H9 (cell line): ENCODE results near the gene LDB2. TPM values are rescaled to one million over a fixed set of nuclear protein-coding genes. Genes with fewer than 3 reads are reported as not detected.
A peak's percentile ranks its signal among the peaks of the same experiment; 100 is the strongest.

ENCODE experiments used
- DNase-seq: peaks from one replicate; pipeline ENCODE4 v3.0.0-alpha.2; 2017
- H2AFZ ChIP-seq: one replicate; pipeline ENCODE4 v1.6.1; 2013; ENCODE audit warnings: mild to moderate bottlenecking, low read length, control low read depth, moderate library complexity
- H2AK5ac ChIP-seq: 2 replicates; pipeline ENCODE4 v1.6.1; 2013; ENCODE audit warnings: low read length, control low read depth, mixed read lengths; ENCODE audit not compliant: insufficient read length
- H2BK120ac ChIP-seq: one replicate; pipeline ENCODE4 v1.6.1; 2013; ENCODE audit warnings: low read depth, mild to moderate bottlenecking, low read length, control low read depth, inconsistent platforms; ENCODE audit not compliant: poor library complexity, severe bottlenecking
- H2BK12ac ChIP-seq: 2 replicates; pipeline ENCODE4 v1.6.1; 2013; ENCODE audit warnings: low read length, control low read depth, mixed read lengths, low read depth; ENCODE audit not compliant: insufficient read length
- H2BK15ac ChIP-seq: 2 replicates; pipeline ENCODE4 v1.6.1; 2013; ENCODE audit warnings: low read depth, low read length, control low read depth
- H2BK20ac ChIP-seq: one replicate; pipeline ENCODE4 v1.6.1; 2013; ENCODE audit warnings: low read depth, mild to moderate bottlenecking, low read length, control low read depth, inconsistent platforms; ENCODE audit not compliant: poor library complexity, severe bottlenecking
- H2BK5ac ChIP-seq: 2 replicates; pipeline ENCODE4 v1.6.1; 2013; ENCODE audit warnings: low read length, control low read depth, mixed read lengths; ENCODE audit not compliant: insufficient read length
- H3K14ac ChIP-seq: 2 replicates; pipeline ENCODE4 v1.6.1; 2013; ENCODE audit warnings: low read length, control low read depth; ENCODE audit not compliant: insufficient read depth
- H3K18ac ChIP-seq: 2 replicates; pipeline ENCODE4 v1.6.1; 2013; ENCODE audit warnings: low read depth, mild to moderate bottlenecking, mixed read lengths, low read length, control low read depth; ENCODE audit not compliant: insufficient read length
- H3K23ac ChIP-seq: 2 replicates; pipeline ENCODE4 v1.6.1; 2013; ENCODE audit warnings: low read length, control low read depth, mixed read lengths, low read depth; ENCODE audit not compliant: insufficient read length
- H3K23me2 ChIP-seq: 2 replicates; pipeline ENCODE4 v1.6.1; 2013; ENCODE audit warnings: low read depth, mild to moderate bottlenecking, mixed read lengths, low read length, control low read depth; ENCODE audit not compliant: insufficient read length, poor library complexity, severe bottlenecking
- H3K27ac ChIP-seq: 2 replicates; pipeline ENCODE4 v1.5.1; 2013; ENCODE audit warnings: low read length, control low read depth, mixed read lengths, low read depth; ENCODE audit not compliant: insufficient read length
- H3K27me3 ChIP-seq: 2 replicates; pipeline ENCODE4 v1.6.1; 2013; ENCODE audit warnings: low read length, control low read depth, inconsistent platforms; ENCODE audit not compliant: insufficient read depth
- H3K4ac ChIP-seq: 2 replicates; pipeline ENCODE4 v1.6.1; 2013; ENCODE audit warnings: low read depth, mild to moderate bottlenecking, control low read depth, inconsistent platforms, low read length, moderate library complexity
- H3K4me1 ChIP-seq: 2 replicates; pipeline ENCODE4 v1.6.1; 2013; ENCODE audit warnings: low read length, control low read depth, inconsistent platforms; ENCODE audit not compliant: insufficient read depth
- H3K4me2 ChIP-seq: 2 replicates; pipeline ENCODE4 v1.6.1; 2013; ENCODE audit warnings: low read length, control low read depth, mixed read lengths; ENCODE audit not compliant: insufficient read length, insufficient read depth
- H3K56ac ChIP-seq: 2 replicates; pipeline ENCODE4 v1.6.1; 2013; ENCODE audit warnings: low read depth, mild to moderate bottlenecking, mixed read lengths, low read length, control low read depth; ENCODE audit not compliant: insufficient read length
- H3K79me1 ChIP-seq: 2 replicates; pipeline ENCODE4 v1.6.1; 2013; ENCODE audit warnings: low read depth, mild to moderate bottlenecking, moderate library complexity, low read length, control low read depth, inconsistent platforms; ENCODE audit not compliant: insufficient read depth, poor library complexity, severe bottlenecking
- H3K79me2 ChIP-seq: 2 replicates; pipeline ENCODE4 v1.6.1; 2013; ENCODE audit warnings: low read length, control low read depth, inconsistent platforms; ENCODE audit not compliant: insufficient read depth
- H3K9ac ChIP-seq: 2 replicates; pipeline ENCODE4 v1.6.1; 2013; ENCODE audit warnings: low read length, control low read depth, mixed read lengths; ENCODE audit not compliant: insufficient read length; ENCODE audit errors: extremely low read depth
- H3K9me3 ChIP-seq: one replicate; pipeline ENCODE4 v1.6.1; 2013; ENCODE audit warnings: low read depth, low read length, inconsistent platforms; ENCODE audit not compliant: control insufficient read depth
- H3T11ph ChIP-seq: one replicate; pipeline ENCODE4 v1.6.1; 2013; ENCODE audit warnings: mild to moderate bottlenecking, low read length, control low read depth, inconsistent platforms
- H4K20me1 ChIP-seq: one replicate; pipeline ENCODE4 v1.6.1; 2013; ENCODE audit not compliant: control insufficient read depth, insufficient read length, insufficient read depth
- H4K5ac ChIP-seq: 2 replicates; pipeline ENCODE4 v1.6.1; 2013; ENCODE audit warnings: low read depth, mild to moderate bottlenecking, mixed read lengths, low read length, control low read depth; ENCODE audit not compliant: insufficient read length
- H4K8ac ChIP-seq: replicated peaks from 2 replicates; pipeline ENCODE4 v1.6.1; 2013; ENCODE audit warnings: low read length, control low read depth, mixed read lengths, low read depth; ENCODE audit not compliant: insufficient read length
- H4K91ac ChIP-seq: 2 replicates; pipeline ENCODE4 v1.6.1; 2013; ENCODE audit warnings: low read depth, mild to moderate bottlenecking, moderate library complexity, mixed read lengths, low read length, control low read depth; ENCODE audit not compliant: insufficient read length
- H3K27ac Mint-ChIP-seq, 3 experiments: 2 replicates in 2 of 3; 3 replicates in 1 of 3; pipeline ENCODE4 v1.8.0; 2020 to 2021; ENCODE audit warnings: mixed read lengths in 3 of 3, mild to moderate bottlenecking in 1 of 3, moderate library complexity in 1 of 3
- H3K27me3 Mint-ChIP-seq: 2 replicates; pipeline ENCODE4 v1.8.0; 2021; ENCODE audit warnings: low read depth, mild to moderate bottlenecking, moderate library complexity, mixed read lengths
- H3K36me3 Mint-ChIP-seq, 3 experiments: 2 replicates in 2 of 3; 3 replicates in 1 of 3; pipeline ENCODE4 v1.8.0; 2020 to 2021; ENCODE audit warnings: low read depth in 3 of 3, mixed read lengths in 3 of 3; ENCODE audit not compliant: insufficient read depth in 1 of 3
- H3K4me1 Mint-ChIP-seq, 2 experiments: 2 replicates each; pipeline ENCODE4 v1.8.0; 2020; ENCODE audit warnings: mixed read lengths in 2 of 2
- H3K4me3 Mint-ChIP-seq, 2 experiments: 2 replicates in 1 of 2; 3 replicates in 1 of 2; pipeline ENCODE4 v1.8.0; 2020 to 2021; ENCODE audit warnings: mild to moderate bottlenecking in 2 of 2, mixed read lengths in 2 of 2, moderate library complexity in 1 of 2
- H3K9me3 Mint-ChIP-seq, 2 experiments: 2 replicates in 1 of 2; 3 replicates in 1 of 2; pipeline ENCODE4 v1.8.0; 2020; ENCODE audit warnings: mild to moderate bottlenecking in 2 of 2, mixed read lengths in 2 of 2, moderate library complexity in 1 of 2
- WGBS: extraction: QIAGEN DNeasy Blood & Tissue Kit; methylation state at CpG from one replicate; pipeline ENCODE4 v1.1.7; 2013; ENCODE audit warnings: missing lambda C conversion rate, low lambda C conversion rate, mixed read lengths; ENCODE audit not compliant: insufficient read length; ENCODE audit errors: extremely low coverage; 5-methylcytosine and 5-hydroxymethylcytosine counted together
- total RNA-seq: library from RNA; stranded (reverse); gene quantifications from 2 replicates; pipeline ENCODE4 v1.2.1, GENCODE V29; 2021
- TF ChIP-seq, protein P1 (sequence below): fragments of 200-600 bp; sonication (generic); conservative IDR thresholded peaks from 3 replicates; pipeline ENCODE4 v1.8.0; 2021; ENCODE audit warnings: antibody characterized with exemption, mild to moderate bottlenecking

LDB2 gene
- total RNA-seq, 1 experiment from 2014 or later = 22.5 TPM

- H3K56ac ChIP-seq = peak overlapping the region; percentile 53
- no peak overlapping the region for H2BK20ac ChIP-seq
- no peak overlapping the region for H2AFZ ChIP-seq
- Mint-ChIP-seq H3K4me1 (0 out of 4 replicates have a peak, but pooled peaks cover 0 to 5% of the 10 kb centered on the region in 2 experiments), H3K36me3 (peaks cover 3 to 14% (median 7%) of the 10 kb centered on the region in 3 experiments; a peak in 3 of 7 replicates), H3K4me3 (no peak overlapping the region), H3K9me3 (no peaks in the 10 kb centered on the region), H3K27me3 (no peaks in the 10 kb centered on the region), H3K27ac (peak overlapping the region in 1 of 3 experiments; percentile 10; a peak in 1 of 7 replicates)
- H3K14ac ChIP-seq = no peak overlapping the region
- no peak overlapping the region for H2BK5ac ChIP-seq
- no peak overlapping the region for H3K9ac ChIP-seq
- H2AK5ac ChIP-seq = no peak overlapping the region
- no peak for DNase-seq
- H4K5ac ChIP-seq = no peak overlapping the region
- no peak overlapping the region for H4K8ac ChIP-seq
- no peaks in the 10 kb centered on the region for H3K4me1 ChIP-seq
- H3K18ac ChIP-seq = peak overlapping the region; percentile 21
- no peak overlapping the region for H3K27ac ChIP-seq
- no peaks in the 10 kb centered on the region for H4K20me1 ChIP-seq
- H3K79me1 ChIP-seq = no peaks in the 10 kb centered on the region
- no peaks in the 10 kb centered on the region for H3K9me3 ChIP-seq
- no peak overlapping the region for H3K4me2 ChIP-seq
- WGBS = no CpG with 5 or more reads among the region's 3 CpGs
- H3K27me3 ChIP-seq = no peaks in the 10 kb centered on the region
- TF ChIP-seq, protein P1, sequence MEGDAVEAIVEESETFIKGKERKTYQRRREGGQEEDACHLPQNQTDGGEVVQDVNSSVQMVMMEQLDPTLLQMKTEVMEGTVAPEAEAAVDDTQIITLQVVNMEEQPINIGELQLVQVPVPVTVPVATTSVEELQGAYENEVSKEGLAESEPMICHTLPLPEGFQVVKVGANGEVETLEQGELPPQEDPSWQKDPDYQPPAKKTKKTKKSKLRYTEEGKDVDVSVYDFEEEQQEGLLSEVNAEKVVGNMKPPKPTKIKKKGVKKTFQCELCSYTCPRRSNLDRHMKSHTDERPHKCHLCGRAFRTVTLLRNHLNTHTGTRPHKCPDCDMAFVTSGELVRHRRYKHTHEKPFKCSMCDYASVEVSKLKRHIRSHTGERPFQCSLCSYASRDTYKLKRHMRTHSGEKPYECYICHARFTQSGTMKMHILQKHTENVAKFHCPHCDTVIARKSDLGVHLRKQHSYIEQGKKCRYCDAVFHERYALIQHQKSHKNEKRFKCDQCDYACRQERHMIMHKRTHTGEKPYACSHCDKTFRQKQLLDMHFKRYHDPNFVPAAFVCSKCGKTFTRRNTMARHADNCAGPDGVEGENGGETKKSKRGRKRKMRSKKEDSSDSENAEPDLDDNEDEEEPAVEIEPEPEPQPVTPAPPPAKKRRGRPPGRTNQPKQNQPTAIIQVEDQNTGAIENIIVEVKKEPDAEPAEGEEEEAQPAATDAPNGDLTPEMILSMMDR = no peak
- no peak overlapping the region for H2BK120ac ChIP-seq
- H2BK15ac ChIP-seq = no peak overlapping the region
- no peak overlapping the region for H3K23ac ChIP-seq
- no peak overlapping the region for H3T11ph ChIP-seq
- no peaks in the 10 kb centered on the region for H3K79me2 ChIP-seq
- H3K4ac ChIP-seq = no peak overlapping the region
- no peaks in the 10 kb centered on the region for H3K23me2 ChIP-seq
- H2BK12ac ChIP-seq = no peak overlapping the region
- H4K91ac ChIP-seq = no peak overlapping the region
Observed at GRCh38 chr4:16579866-16580265, 318.6 kb downstream of the LDB2 start.
